Measurements from ENCODE around the gene COPG2.

DNA sequence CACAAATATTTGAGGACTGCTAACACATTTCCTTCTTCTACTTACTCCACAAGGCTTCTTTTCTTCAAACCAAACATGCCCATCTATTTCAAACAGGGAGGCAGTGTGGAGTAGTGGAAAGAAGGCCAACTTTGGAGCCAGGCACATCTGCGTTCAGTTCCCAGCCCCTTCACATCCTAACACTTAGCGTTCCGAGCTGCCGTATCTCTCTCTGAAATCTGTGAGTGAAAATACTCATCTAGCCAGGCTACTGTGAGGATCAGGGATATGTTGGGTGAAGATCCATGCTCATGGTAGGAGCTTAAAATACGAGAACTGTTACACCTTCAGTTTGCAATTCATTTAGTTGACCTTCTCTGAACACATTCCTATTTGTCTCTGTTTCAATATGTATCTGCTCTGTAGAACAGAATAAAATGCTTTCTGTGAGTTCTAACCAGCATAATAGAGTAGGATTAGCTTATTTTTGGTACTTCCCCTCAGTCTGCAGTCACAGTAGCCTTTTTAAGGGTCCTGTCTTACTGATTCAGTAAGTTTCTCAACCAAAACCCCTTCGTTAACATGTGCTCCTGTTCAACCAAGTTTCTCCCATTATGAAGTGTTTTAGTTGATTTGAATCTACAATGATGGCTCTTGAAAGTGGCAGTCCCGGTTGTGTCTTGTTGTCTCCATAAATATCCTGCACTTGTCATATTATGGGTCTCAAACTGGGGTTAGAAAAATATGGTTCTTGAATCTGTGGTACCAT is 180.0 kb downstream of the COPG2 start:
- TF ChIP-seq, protein P1, sequence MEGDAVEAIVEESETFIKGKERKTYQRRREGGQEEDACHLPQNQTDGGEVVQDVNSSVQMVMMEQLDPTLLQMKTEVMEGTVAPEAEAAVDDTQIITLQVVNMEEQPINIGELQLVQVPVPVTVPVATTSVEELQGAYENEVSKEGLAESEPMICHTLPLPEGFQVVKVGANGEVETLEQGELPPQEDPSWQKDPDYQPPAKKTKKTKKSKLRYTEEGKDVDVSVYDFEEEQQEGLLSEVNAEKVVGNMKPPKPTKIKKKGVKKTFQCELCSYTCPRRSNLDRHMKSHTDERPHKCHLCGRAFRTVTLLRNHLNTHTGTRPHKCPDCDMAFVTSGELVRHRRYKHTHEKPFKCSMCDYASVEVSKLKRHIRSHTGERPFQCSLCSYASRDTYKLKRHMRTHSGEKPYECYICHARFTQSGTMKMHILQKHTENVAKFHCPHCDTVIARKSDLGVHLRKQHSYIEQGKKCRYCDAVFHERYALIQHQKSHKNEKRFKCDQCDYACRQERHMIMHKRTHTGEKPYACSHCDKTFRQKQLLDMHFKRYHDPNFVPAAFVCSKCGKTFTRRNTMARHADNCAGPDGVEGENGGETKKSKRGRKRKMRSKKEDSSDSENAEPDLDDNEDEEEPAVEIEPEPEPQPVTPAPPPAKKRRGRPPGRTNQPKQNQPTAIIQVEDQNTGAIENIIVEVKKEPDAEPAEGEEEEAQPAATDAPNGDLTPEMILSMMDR (IDR thresholded peaks at IDR 0.05): no peak
- TF ChIP-seq POLR2A (IDR thresholded peaks at IDR 0.05): no peak

Data from lower leg skin (tissue), 3 donors.